Keratinocyte (primary cell): ENCODE results near the gene ERC2. TPM values are rescaled to one million over a fixed set of nuclear protein-coding genes. Genes with fewer than 3 reads are reported as not detected.

Source experiments
- DNase-seq: peaks from one replicate; pipeline ENCODE4 v3.0.0-alpha.2; 2011; ENCODE audit warnings: low read depth, missing footprints, low spot score
- FAIRE-seq: peaks from 2 replicates; lab custom pipeline; 2011; peaks lifted over from hg19 to GRCh38; lab: Jason Lieb, UNC
- H2AFZ ChIP-seq: 2 replicates; pipeline ENCODE4 v1.6.0; 2012; ENCODE audit warnings: low read length, control low read depth, inconsistent platforms; ENCODE audit not compliant: control insufficient read depth
- H3K27ac ChIP-seq: 2 replicates; pipeline ENCODE4 v1.5.1; 2011; ENCODE audit warnings: low read length; ENCODE audit not compliant: control insufficient read depth, insufficient read depth
- H3K27me3 ChIP-seq: 3 replicates; pipeline ENCODE4 v1.6.0; 2011; ENCODE audit warnings: low read length; ENCODE audit not compliant: control insufficient read depth, insufficient read depth; ENCODE audit errors: extremely low read depth
- H3K36me3 ChIP-seq, 2 experiments: 2 replicates in 1 of 2; 3 replicates in 1 of 2; pipeline ENCODE4 v1.5.1; 2011; ENCODE audit warnings: low read length in 2 of 2, mild to moderate bottlenecking in 1 of 2; ENCODE audit not compliant: control insufficient read depth in 2 of 2, insufficient read depth in 2 of 2; ENCODE audit errors: extremely low read depth in 1 of 2
- H3K4me1 ChIP-seq: 3 replicates; pipeline ENCODE4 v1.5.1; 2011; ENCODE audit warnings: low read length; ENCODE audit not compliant: control insufficient read depth, insufficient read depth; ENCODE audit errors: extremely low read depth
- H3K4me2 ChIP-seq: 3 replicates; pipeline ENCODE4 v1.6.0; 2011; ENCODE audit warnings: low read depth, low read length; ENCODE audit not compliant: control insufficient read depth, insufficient read depth; ENCODE audit errors: extremely low read depth
- H3K4me3 ChIP-seq, 3 experiments: fragments of 200-600 bp in 1 of 3; sonication (generic) in 1 of 3; 2 replicates in 2 of 3; 3 replicates in 1 of 3; pipeline ENCODE4 v1.5.1; 2011 to 2016; ENCODE audit warnings: low read length in 3 of 3, mild to moderate bottlenecking in 3 of 3, control low read depth in 2 of 3, inconsistent platforms in 1 of 3, low read depth in 1 of 3, mixed read lengths in 1 of 3, mixed run types in 1 of 3, moderate library complexity in 1 of 3; ENCODE audit not compliant: control insufficient read depth in 2 of 3, insufficient read depth in 2 of 3; ENCODE audit errors: extremely low read depth in 1 of 3
- H3K79me2 ChIP-seq: 2 replicates; pipeline ENCODE4 v1.6.0; 2012; ENCODE audit warnings: low read length; ENCODE audit not compliant: control insufficient read depth, insufficient read depth
- H3K9ac ChIP-seq: 3 replicates; pipeline ENCODE4 v1.6.0; 2011; ENCODE audit warnings: low read length; ENCODE audit not compliant: control insufficient read depth, insufficient read depth; ENCODE audit errors: extremely low read depth
- H3K9me1 ChIP-seq: 3 replicates; pipeline ENCODE4 v1.6.0; 2011; ENCODE audit warnings: low read length; ENCODE audit not compliant: control insufficient read depth, insufficient read depth; ENCODE audit errors: extremely low read depth
- H3K9me3 ChIP-seq: 2 replicates; pipeline ENCODE4 v1.5.1; 2012; ENCODE audit warnings: low read depth, low read length; ENCODE audit not compliant: control insufficient read depth
- H4K20me1 ChIP-seq: 3 replicates; pipeline ENCODE4 v1.6.0; 2011; ENCODE audit warnings: low read length; ENCODE audit not compliant: control insufficient read depth, insufficient read depth; ENCODE audit errors: extremely low read depth
- CTCF ChIP-seq, 3 experiments: IDR thresholded peaks in 1 of 3; conservative IDR thresholded peaks in 1 of 3; optimal IDR thresholded peaks in 1 of 3; 2 replicates in 2 of 3; 3 replicates in 1 of 3; pipeline versions ENCODE3 to v1.5.1; 2011; ENCODE audit warnings: low read length in 3 of 3, mild to moderate bottlenecking in 3 of 3, moderate library complexity in 2 of 3, control low read depth in 1 of 3, inconsistent platforms in 1 of 3; ENCODE audit not compliant: insufficient read depth in 2 of 3; ENCODE audit errors: extremely low read depth in 1 of 3
- EZH2 ChIP-seq: IDR thresholded peaks from one replicate; pipeline ENCODE4 v1.6.1; 2012; ENCODE audit warnings: inconsistent platforms, mild to moderate bottlenecking, low read length, moderate library complexity
- dilution Hi-C: fragments of 300-500 bp; cut with MboI; formaldehyde crosslinking; loops from one replicate; pipeline ENCODE4 v1.7.0; 2020; ENCODE audit warnings: low sequenced_read_pairs; ENCODE audit not compliant: extremely low pct_ligation_motif_present
- polyA plus RNA-seq, 5 experiments: library from polyadenylated mRNA; depleted of rRNA in 3 of 5; stranded (reverse) in 3 of 5; stranded (forward) in 1 of 5; unstranded in 1 of 5; fragments of >200 nt; gene quantifications; 1 replicate in 1 of 5; 2 replicates in 3 of 5; 3 replicates in 1 of 5; pipeline versions ENCODE4 v1.2.1 to v1.2.3, GENCODE V29; 2011 to 2012; ENCODE audit warnings: missing spikeins in 2 of 5, low read depth in 1 of 5, low replicate concordance in 1 of 5

ERC2 gene
- polyA plus RNA-seq, 1 donor (not counting 4 experiments of a cell fraction or from before 2014, with no cell fraction given), result 0.08 TPM

GRCh38 chr3:56453011-56453410, 15.3 kb downstream of the ERC2 start:
- Histone ChIP-seq H2AFZ (no peak overlapping the region), H3K79me2 (no peaks in the 10 kb centered on the region), H3K4me3 (no peak overlapping the region), H4K20me1 (no peaks in the 10 kb centered on the region), H3K27me3 (no peaks in the 10 kb centered on the region), H3K4me2 (no peak overlapping the region), H3K9me3 (no peaks in the 10 kb centered on the region), H3K9ac (no peak overlapping the region), H3K9me1 (no peaks in the 10 kb centered on the region), H3K4me1 (no peaks in the 10 kb centered on the region), H3K36me3 (no peaks in the 10 kb centered on the region), H3K27ac (no peak overlapping the region)
- DNase-seq (no peak), FAIRE-seq (no peak)
- TF ChIP-seq EZH2 (no peak), CTCF (optimal IDR thresholded peaks at IDR 0.05 in 1 of 3, IDR thresholded peaks at IDR 0.05 in 1 of 3, conservative IDR thresholded peaks at IDR 0.05 in 1 of 3; ENCODE audit: extremely low read depth in 1 of 3, insufficient read depth in 2 of 3, low read length in 3 of 3) (no peak)
- dilution Hi-C loops, result no loop called here

GRCh38 chr3:56452085-56452484, 16.2 kb downstream of the ERC2 start:
- no peak for TF ChIP-seq EZH2
- no peak for TF ChIP-seq CTCF (optimal IDR thresholded peaks at IDR 0.05 in 1 of 3, IDR thresholded peaks at IDR 0.05 in 1 of 3, conservative IDR thresholded peaks at IDR 0.05 in 1 of 3; ENCODE audit: extremely low read depth in 1 of 3, insufficient read depth in 2 of 3, low read length in 3 of 3)
- FAIRE-seq (no peak), DNase-seq (no peak)
- Histone ChIP-seq H3K27me3 (no peaks in the 10 kb centered on the region), H3K4me1 (no peaks in the 10 kb centered on the region), H3K27ac (no peak overlapping the region), H3K4me3 (no peak overlapping the region), H3K9me1 (no peaks in the 10 kb centered on the region), H2AFZ (no peak overlapping the region), H4K20me1 (no peaks in the 10 kb centered on the region), H3K79me2 (no peaks in the 10 kb centered on the region), H3K9ac (no peak overlapping the region), H3K4me2 (no peak overlapping the region), H3K36me3 (no peaks in the 10 kb centered on the region), H3K9me3 (no peaks in the 10 kb centered on the region)
- dilution Hi-C loops, result no loop called here
